HG03442 (cell line): ENCODE measurements around the gene PAX8.
A peak's percentile ranks its signal among the peaks of the same experiment; 100 is the strongest.

Source experiments
- ATAC-seq: cut with Tn5 transposase; IDR thresholded peaks from one replicate; pipeline ENCODE4 v1.9.1; 2021; ENCODE audit warnings: mild to moderate bottlenecking, moderate library complexity; ENCODE audit not compliant: unreplicated experiment

PAX8 gene

GRCh38 chr2:113209011-113209645 lies 69.6 kb downstream of the PAX8 start:
- ATAC-seq: no peak

GRCh38 chr2:113208396-113208795 lies 70.3 kb downstream of the PAX8 start:
- no peak for ATAC-seq

GRCh38 chr2:113207021-113207420 lies 71.7 kb downstream of the PAX8 start:
- ATAC-seq: no peak

GRCh38 chr2:113206251-113206650 lies 72.5 kb downstream of the PAX8 start:
- no peak for ATAC-seq

GRCh38 chr2:113203901-113204519 lies 74.7 kb downstream of the PAX8 start:
- ATAC-seq: peak; percentile 68

- ATAC-seq: no peak
Measured at GRCh38 chr2:113203217-113203530, 75.5 kb downstream of the PAX8 start.

GRCh38 chr2:113202305-113203216 lies 76.2 kb downstream of the PAX8 start:
- ATAC-seq: no peak

- no peak for ATAC-seq
Measured at GRCh38 chr2:113201496-113202304, 77.0 kb downstream of the PAX8 start.

- ATAC-seq: no peak
Measured at GRCh38 chr2:113200736-113201490, 77.8 kb downstream of the PAX8 start.

- ATAC-seq: no peak
Measured at GRCh38 chr2:113200236-113200635, 78.5 kb downstream of the PAX8 start.

- peak; percentile 75 for ATAC-seq
Measured at GRCh38 chr2:113198790-113199612, 79.7 kb downstream of the PAX8 start.

GRCh38 chr2:113198048-113198789 lies 80.5 kb downstream of the PAX8 start:
- no peak for ATAC-seq

GRCh38 chr2:113197347-113198047 lies 81.2 kb downstream of the PAX8 start:
- ATAC-seq: no peak

- ATAC-seq: no peak
Measured at GRCh38 chr2:113196839-113197238, 81.9 kb downstream of the PAX8 start.

- no peak for ATAC-seq
Measured at GRCh38 chr2:113195923-113196501, 82.7 kb downstream of the PAX8 start.

- no peak for ATAC-seq
Measured at GRCh38 chr2:113192459-113193100, 86.1 kb downstream of the PAX8 start.

GRCh38 chr2:113190871-113191270 lies 87.8 kb downstream of the PAX8 start:
- no peak for ATAC-seq
